SK-N-SH treated with all-trans-retinoic acid at 6 μM for 48 hours (cell line): ENCODE data around the gene JUN.

ENCODE experiments used
- ATAC-seq: fragments of 200-7000 bp; cut with Tn5 transposase; 3 replicates; pipeline ENCODE4 v1.9.1; 2020; ENCODE audit warnings: mild to moderate bottlenecking, moderate library complexity
- BACH2 ChIP-seq: fragments of 250-450 bp; sonication (Bioruptor Pico); IDR thresholded peaks from 2 replicates; pipeline ENCODE4 v1.9.0; 2021; ENCODE audit warnings: mild to moderate bottlenecking, borderline replicate concordance
- CSDC2 ChIP-seq: fragments of 250-450 bp; sonication (Bioruptor Pico); IDR thresholded peaks from 2 replicates; pipeline ENCODE4 v1.5.0; 2020; ENCODE audit warnings: mild to moderate bottlenecking, moderate library complexity
- ESRRG ChIP-seq: fragments of 250-450 bp; sonication (Bioruptor Pico); IDR thresholded peaks from 2 replicates; pipeline ENCODE4 v1.6.1; 2021; ENCODE audit warnings: mild to moderate bottlenecking
- GLIS3 ChIP-seq: fragments of 250-450 bp; sonication (Bioruptor Pico); IDR thresholded peaks from 2 replicates; pipeline ENCODE4 v1.5.0; 2020; ENCODE audit warnings: mild to moderate bottlenecking, moderate library complexity
- OSR1 ChIP-seq: fragments of 250-450 bp; sonication (Bioruptor Pico); IDR thresholded peaks from 2 replicates; pipeline ENCODE4 v1.8.0; 2022; ENCODE audit warnings: moderate library complexity, mild to moderate bottlenecking, inconsistent platforms
- PPARA ChIP-seq: fragments of 250-450 bp; sonication (Bioruptor Pico); IDR thresholded peaks from 2 replicates; pipeline ENCODE4 v1.5.0; 2020; ENCODE audit warnings: mild to moderate bottlenecking, borderline replicate concordance
- SNAI2 ChIP-seq: fragments of 250-450 bp; sonication (Bioruptor Pico); IDR thresholded peaks from 2 replicates; pipeline ENCODE4 v1.5.0; 2020; ENCODE audit warnings: mild to moderate bottlenecking, moderate library complexity
- TCF4 ChIP-seq: fragments of 250-450 bp; sonication (Bioruptor Pico); IDR thresholded peaks from 2 replicates; pipeline ENCODE4 v1.8.0; 2021; ENCODE audit warnings: mild to moderate bottlenecking, moderate library complexity, borderline replicate concordance
- TOX ChIP-seq: fragments of 250-450 bp; sonication (Bioruptor Pico); IDR thresholded peaks from 2 replicates; pipeline ENCODE4 v1.8.0; 2021; ENCODE audit warnings: mild to moderate bottlenecking, moderate library complexity, borderline replicate concordance
- ZC3H10 ChIP-seq: fragments of 250-450 bp; sonication (Bioruptor Pico); IDR thresholded peaks from 2 replicates; pipeline ENCODE4 v1.5.1; 2021; ENCODE audit warnings: mild to moderate bottlenecking, moderate library complexity
- ZFP3 ChIP-seq: fragments of 250-450 bp; sonication (Bioruptor Pico); IDR thresholded peaks from 2 replicates; pipeline ENCODE4 v1.5.0; 2020; ENCODE audit warnings: mild to moderate bottlenecking, moderate library complexity
- ZFP30 ChIP-seq: fragments of 450-650 bp; formaldehyde crosslinking; IDR thresholded peaks from 2 replicates; pipeline ENCODE4 v1.5.0; 2022; ENCODE audit warnings: mild to moderate bottlenecking, moderate library complexity
- ZNF565 ChIP-seq: fragments of 450-650 bp; formaldehyde crosslinking; conservative IDR thresholded peaks from 2 replicates; pipeline ENCODE4 v1.5.0; 2020; ENCODE audit warnings: low read depth, mild to moderate bottlenecking, moderate library complexity
- ZNF70 ChIP-seq: fragments of 450-650 bp; formaldehyde crosslinking; IDR thresholded peaks from 2 replicates; pipeline ENCODE4 v1.5.0; 2020; ENCODE audit warnings: mild to moderate bottlenecking, moderate library complexity
- ZNF8 ChIP-seq: fragments of 450-650 bp; formaldehyde crosslinking; IDR thresholded peaks from 2 replicates; pipeline ENCODE4 v1.5.0; 2020; ENCODE audit warnings: mild to moderate bottlenecking, moderate library complexity
- TF ChIP-seq, protein P1 (sequence below): fragments of 250-450 bp; sonication (Bioruptor Pico); IDR thresholded peaks from 2 replicates; pipeline ENCODE4 v1.8.0; 2020; ENCODE audit warnings: mild to moderate bottlenecking, moderate library complexity, borderline replicate concordance
- TF ChIP-seq, protein P2 (sequence below): fragments of 250-450 bp; sonication (Bioruptor Pico); IDR thresholded peaks from 2 replicates; pipeline ENCODE4 v1.8.0; 2021; ENCODE audit warnings: low read depth, mild to moderate bottlenecking, moderate library complexity, borderline replicate concordance
- TF ChIP-seq, protein P3 (sequence below): fragments of 250-450 bp; sonication (Bioruptor Pico); IDR thresholded peaks from 2 replicates; pipeline ENCODE4 v1.5.1; 2021; ENCODE audit warnings: mild to moderate bottlenecking, moderate library complexity

JUN gene

DNA sequence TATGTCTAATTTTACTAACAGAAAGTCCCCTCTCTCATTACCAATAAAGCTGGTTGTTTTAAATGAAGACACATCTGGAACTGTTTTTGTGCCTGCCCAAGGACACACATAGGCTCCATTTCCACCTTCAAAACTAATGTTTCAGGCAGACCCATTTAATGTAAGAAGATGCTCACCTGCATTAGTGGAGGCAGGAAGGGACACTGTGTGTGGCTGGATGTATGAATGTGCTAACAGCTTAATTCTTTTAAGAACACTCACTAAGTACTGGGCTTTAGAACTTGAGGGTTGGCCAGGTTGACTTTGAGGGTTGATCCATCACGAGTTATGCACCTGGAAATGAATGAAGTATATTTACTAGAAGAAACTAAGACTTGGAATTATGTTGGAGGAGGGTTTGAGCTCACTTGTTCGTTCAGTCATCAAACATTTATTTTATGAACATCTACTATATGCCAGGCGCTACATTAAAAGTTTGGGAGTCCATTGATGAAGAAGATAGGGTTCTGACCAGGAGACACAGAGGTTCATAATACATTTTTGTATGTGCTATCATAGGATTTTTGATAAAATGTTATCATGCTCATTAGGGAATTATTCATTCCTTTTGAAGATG, 5.4 kb downstream of the JUN start:
- peak; percentile 2 for ATAC-seq
- TF ChIP-seq ZFP3 (CRISPR knock-in tag), result no peak
- TF ChIP-seq ZNF565 (CRISPR knock-in tag), result no peak
- TF ChIP-seq TOX (CRISPR knock-in tag), result no peak
- TF ChIP-seq SNAI2, result no peak
- TF ChIP-seq, protein P1, sequence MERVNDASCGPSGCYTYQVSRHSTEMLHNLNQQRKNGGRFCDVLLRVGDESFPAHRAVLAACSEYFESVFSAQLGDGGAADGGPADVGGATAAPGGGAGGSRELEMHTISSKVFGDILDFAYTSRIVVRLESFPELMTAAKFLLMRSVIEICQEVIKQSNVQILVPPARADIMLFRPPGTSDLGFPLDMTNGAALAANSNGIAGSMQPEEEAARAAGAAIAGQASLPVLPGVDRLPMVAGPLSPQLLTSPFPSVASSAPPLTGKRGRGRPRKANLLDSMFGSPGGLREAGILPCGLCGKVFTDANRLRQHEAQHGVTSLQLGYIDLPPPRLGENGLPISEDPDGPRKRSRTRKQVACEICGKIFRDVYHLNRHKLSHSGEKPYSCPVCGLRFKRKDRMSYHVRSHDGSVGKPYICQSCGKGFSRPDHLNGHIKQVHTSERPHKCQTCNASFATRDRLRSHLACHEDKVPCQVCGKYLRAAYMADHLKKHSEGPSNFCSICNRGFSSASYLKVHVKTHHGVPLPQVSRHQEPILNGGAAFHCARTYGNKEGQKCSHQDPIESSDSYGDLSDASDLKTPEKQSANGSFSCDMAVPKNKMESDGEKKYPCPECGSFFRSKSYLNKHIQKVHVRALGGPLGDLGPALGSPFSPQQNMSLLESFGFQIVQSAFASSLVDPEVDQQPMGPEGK, result no peak
- no peak for TF ChIP-seq ZFP30

DNA sequence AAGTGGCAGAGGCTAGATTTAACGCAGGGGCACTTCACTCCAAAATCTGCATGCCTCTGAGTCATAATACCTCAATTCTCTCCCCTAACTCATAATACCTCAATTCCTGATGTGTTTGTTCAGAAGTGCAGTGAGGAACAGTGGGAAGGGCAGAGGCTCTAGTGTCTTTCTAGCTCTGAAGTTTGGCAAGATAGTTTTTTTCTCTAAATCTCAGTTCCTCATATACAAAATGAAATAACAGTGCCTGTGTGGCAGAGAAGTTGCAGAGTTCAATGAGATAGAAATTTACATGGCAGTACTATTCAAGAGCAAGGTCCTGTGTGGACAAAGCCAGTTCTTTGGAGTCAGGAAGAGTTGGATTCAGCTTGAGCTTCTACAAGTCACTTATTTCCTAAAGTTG, 9.8 kb downstream of the JUN start:
- ATAC-seq, result no peak

DNA sequence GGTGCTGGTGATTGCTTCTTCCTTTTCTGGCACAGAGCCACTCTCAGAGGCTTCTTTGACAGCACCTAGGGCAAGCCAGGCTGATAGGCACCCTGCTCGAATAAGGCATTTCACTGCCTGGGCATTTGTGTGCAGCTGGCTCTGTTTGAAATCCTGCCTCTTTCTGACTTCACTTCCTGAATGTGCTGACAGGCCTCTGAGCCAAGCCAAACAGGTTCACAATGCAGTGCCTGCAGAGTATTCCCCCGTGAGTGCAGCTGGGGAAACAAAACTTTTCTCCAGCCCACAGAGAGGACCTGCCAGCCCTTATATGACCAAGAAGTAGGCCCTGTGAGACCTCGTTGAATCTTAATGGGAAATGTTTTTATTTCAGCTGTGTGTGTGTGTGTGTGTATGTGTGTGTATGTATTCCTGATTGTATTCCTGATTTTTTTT, 10.4 kb downstream of the JUN start:
- TF ChIP-seq TCF4 (no peak), ESRRG (CRISPR knock-in tag) (no peak), SNAI2 (no peak), ZFP3 (CRISPR knock-in tag) (no peak), CSDC2 (CRISPR knock-in tag) (no peak), ZNF8 (CRISPR knock-in tag) (no peak)
- TF ChIP-seq, protein P2, sequence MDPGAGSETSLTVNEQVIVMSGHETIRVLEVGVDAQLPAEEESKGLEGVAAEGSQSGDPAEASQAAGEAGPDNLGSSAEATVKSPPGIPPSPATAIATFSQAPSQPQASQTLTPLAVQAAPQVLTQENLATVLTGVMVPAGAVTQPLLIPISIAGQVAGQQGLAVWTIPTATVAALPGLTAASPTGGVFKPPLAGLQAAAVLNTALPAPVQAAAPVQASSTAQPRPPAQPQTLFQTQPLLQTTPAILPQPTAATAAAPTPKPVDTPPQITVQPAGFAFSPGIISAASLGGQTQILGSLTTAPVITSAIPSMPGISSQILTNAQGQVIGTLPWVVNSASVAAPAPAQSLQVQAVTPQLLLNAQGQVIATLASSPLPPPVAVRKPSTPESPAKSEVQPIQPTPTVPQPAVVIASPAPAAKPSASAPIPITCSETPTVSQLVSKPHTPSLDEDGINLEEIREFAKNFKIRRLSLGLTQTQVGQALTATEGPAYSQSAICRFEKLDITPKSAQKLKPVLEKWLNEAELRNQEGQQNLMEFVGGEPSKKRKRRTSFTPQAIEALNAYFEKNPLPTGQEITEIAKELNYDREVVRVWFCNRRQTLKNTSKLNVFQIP (CRISPR knock-in tag), result no peak
- TF ChIP-seq, protein P1, result no peak
- ATAC-seq, result peak; percentile 66

More for the DNA sequence above, 9.8 kb downstream of the JUN start:
- no peak for TF ChIP-seq ZFP3 (CRISPR knock-in tag)
- TF ChIP-seq ZC3H10, result no peak
- TF ChIP-seq, protein P1, result no peak
- no peak for TF ChIP-seq CSDC2 (CRISPR knock-in tag)
- TF ChIP-seq BACH2 (CRISPR knock-in tag), result no peak
- no peak for TF ChIP-seq PPARA
- no peak for TF ChIP-seq SNAI2
- TF ChIP-seq, protein P2 (CRISPR knock-in tag), result no peak
- TF ChIP-seq TOX (CRISPR knock-in tag), result no peak
- TF ChIP-seq OSR1 (CRISPR knock-in tag), result no peak
- TF ChIP-seq GLIS3 (CRISPR knock-in tag), result no peak
- TF ChIP-seq ZNF70 (CRISPR knock-in tag), result no peak
- TF ChIP-seq ZNF565 (CRISPR knock-in tag), result no peak
- no peak for TF ChIP-seq ZNF8 (CRISPR knock-in tag)
- TF ChIP-seq, protein P3, sequence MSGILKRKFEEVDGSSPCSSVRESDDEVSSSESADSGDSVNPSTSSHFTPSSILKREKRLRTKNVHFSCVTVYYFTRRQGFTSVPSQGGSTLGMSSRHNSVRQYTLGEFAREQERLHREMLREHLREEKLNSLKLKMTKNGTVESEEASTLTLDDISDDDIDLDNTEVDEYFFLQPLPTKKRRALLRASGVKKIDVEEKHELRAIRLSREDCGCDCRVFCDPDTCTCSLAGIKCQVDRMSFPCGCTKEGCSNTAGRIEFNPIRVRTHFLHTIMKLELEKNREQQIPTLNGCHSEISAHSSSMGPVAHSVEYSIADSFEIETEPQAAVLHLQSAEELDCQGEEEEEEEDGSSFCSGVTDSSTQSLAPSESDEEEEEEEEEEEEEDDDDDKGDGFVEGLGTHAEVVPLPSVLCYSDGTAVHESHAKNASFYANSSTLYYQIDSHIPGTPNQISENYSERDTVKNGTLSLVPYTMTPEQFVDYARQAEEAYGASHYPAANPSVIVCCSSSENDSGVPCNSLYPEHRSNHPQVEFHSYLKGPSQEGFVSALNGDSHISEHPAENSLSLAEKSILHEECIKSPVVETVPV (CRISPR knock-in tag), result no peak
- TF ChIP-seq TCF4, result no peak
